Measurements from ENCODE around the gene ARAP2. TPM values are rescaled to one million over a fixed set of nuclear protein-coding genes. Genes with fewer than 3 reads are reported as not detected.

ARAP2 gene
- total RNA-seq, 1 donor from 2014 or later: 9.2 TPM

GRCh38 chr4:36218121-36218520, 26.2 kb downstream of the ARAP2 start:
- H3K27ac Mint-ChIP-seq: no peak overlapping the region
- H3K9me3 Mint-ChIP-seq (ENCODE audit: low read depth): no peaks in the 10 kb centered on the region
- TF ChIP-seq CTCF (IDR thresholded peaks at IDR 0.05; ENCODE audit: unreplicated experiment): no peak
- H3K27me3 Mint-ChIP-seq: no peaks in the 10 kb centered on the region
- no peaks in the 10 kb centered on the region for H3K36me3 Mint-ChIP-seq (ENCODE audit: insufficient read depth)
- no peak for DNase-seq (ENCODE audit: low spot score, unreplicated experiment)
- no peaks in the 10 kb centered on the region for H3K4me1 Mint-ChIP-seq (ENCODE audit: low read depth)
- H3K4me3 Mint-ChIP-seq (ENCODE audit: low read depth): no peak overlapping the region

- DNase-seq (ENCODE audit: low spot score, unreplicated experiment): no peak
- no peak overlapping the region for H3K27ac Mint-ChIP-seq
- H3K4me1 Mint-ChIP-seq (ENCODE audit: low read depth): no peaks in the 10 kb centered on the region
- H3K9me3 Mint-ChIP-seq (ENCODE audit: low read depth): no peaks in the 10 kb centered on the region
- H3K4me3 Mint-ChIP-seq (ENCODE audit: low read depth): no peak overlapping the region
- H3K27me3 Mint-ChIP-seq: no peaks in the 10 kb centered on the region
- TF ChIP-seq CTCF (IDR thresholded peaks at IDR 0.05; ENCODE audit: unreplicated experiment): no peak
- no peaks in the 10 kb centered on the region for H3K36me3 Mint-ChIP-seq (ENCODE audit: insufficient read depth)
These were observed 28.7 kb downstream of the ARAP2 start for GRCh38 chr4:36215627-36216026.

- no peak for TF ChIP-seq CTCF (IDR thresholded peaks at IDR 0.05; ENCODE audit: unreplicated experiment)
- H3K36me3 Mint-ChIP-seq (ENCODE audit: insufficient read depth): no peaks in the 10 kb centered on the region
- H3K27ac Mint-ChIP-seq: no peak overlapping the region
- DNase-seq (ENCODE audit: low spot score, unreplicated experiment): no peak
- H3K4me3 Mint-ChIP-seq (ENCODE audit: low read depth): no peak overlapping the region
- H3K4me1 Mint-ChIP-seq (ENCODE audit: low read depth): no peaks in the 10 kb centered on the region
- H3K27me3 Mint-ChIP-seq: no peaks in the 10 kb centered on the region
- no peaks in the 10 kb centered on the region for H3K9me3 Mint-ChIP-seq (ENCODE audit: low read depth)
These were observed 29.4 kb downstream of the ARAP2 start for GRCh38 chr4:36214735-36215485.

- no peaks in the 10 kb centered on the region for H3K9me3 Mint-ChIP-seq (ENCODE audit: low read depth)
- no peaks in the 10 kb centered on the region for H3K36me3 Mint-ChIP-seq (ENCODE audit: insufficient read depth)
- H3K4me3 Mint-ChIP-seq (ENCODE audit: low read depth): no peak overlapping the region
- no peak for TF ChIP-seq CTCF (IDR thresholded peaks at IDR 0.05; ENCODE audit: unreplicated experiment)
- no peaks in the 10 kb centered on the region for H3K27me3 Mint-ChIP-seq
- H3K4me1 Mint-ChIP-seq (ENCODE audit: low read depth): no peaks in the 10 kb centered on the region
- H3K27ac Mint-ChIP-seq: no peak overlapping the region
- DNase-seq (ENCODE audit: low spot score, unreplicated experiment): no peak
These were observed 30.3 kb downstream of the ARAP2 start for GRCh38 chr4:36213977-36214376.

GRCh38 chr4:36211084-36211483, 33.2 kb downstream of the ARAP2 start:
- no peak for DNase-seq (ENCODE audit: low spot score, unreplicated experiment)
- H3K36me3 Mint-ChIP-seq (ENCODE audit: insufficient read depth): no peaks in the 10 kb centered on the region
- no peak overlapping the region for H3K4me3 Mint-ChIP-seq (ENCODE audit: low read depth)
- TF ChIP-seq CTCF (IDR thresholded peaks at IDR 0.05; ENCODE audit: unreplicated experiment): no peak
- H3K4me1 Mint-ChIP-seq (ENCODE audit: low read depth): peaks cover 10% of the 10 kb centered on the region
- no peak overlapping the region for H3K27ac Mint-ChIP-seq
- no peaks in the 10 kb centered on the region for H3K9me3 Mint-ChIP-seq (ENCODE audit: low read depth)
- H3K27me3 Mint-ChIP-seq: no peaks in the 10 kb centered on the region

Measured in progenitor cell of endocrine pancreas (in vitro differentiated cells).